PC-3 (cell line): ENCODE data around the gene RSAD1. TPM values are rescaled to one million over a fixed set of nuclear protein-coding genes. Genes with fewer than 3 reads are reported as not detected.

ENCODE experiments used
- ATAC-seq: fragments of 200-7000 bp; cut with Tn5 transposase; 2 replicates; pipeline ENCODE4 v1.9.1; 2020; ENCODE audit warnings: mild to moderate bottlenecking, moderate library complexity
- BruUV-seq: library from RNA; stranded (reverse); fragments of 400-500 nt; replicated peaks from 2 replicates; lab custom pipeline; 2021; lab: Mats Ljungman, UMichigan
- CTCF ChIA-PET: fragments of 300-600 bp; sonication (Branson Sonifier 250); formaldehyde crosslinking; loops from one replicate; lab custom pipeline; 2022; ENCODE audit warnings: antibody characterized with exemption; lab: Charles Lee
- POLR2A ChIA-PET: fragments of 300-600 bp; sonication (Branson Sonifier 250); formaldehyde crosslinking; loops from one replicate; lab custom pipeline; 2022; ENCODE audit warnings: antibody characterized with exemption; ENCODE audit not compliant: unreplicated experiment; lab: Charles Lee
- DNase-seq: peaks from one replicate; pipeline ENCODE4 v3.0.0-alpha.2; 2015
- H2AFZ ChIP-seq: fragments of 300-600 bp; sonication (generic); 2 replicates; pipeline ENCODE4 v1.6.0; 2016; ENCODE audit warnings: antibody characterized with exemption, low read length
- H3F3A ChIP-seq: fragments of 300-600 bp; sonication (generic); one replicate; pipeline ENCODE4 v1.6.0; 2017; ENCODE audit warnings: antibody characterized with exemption, low read length, control low read depth, mild to moderate bottlenecking; ENCODE audit not compliant: unreplicated experiment
- H3K27ac ChIP-seq: fragments of 300-600 bp; sonication (generic); 2 replicates; pipeline ENCODE4 v1.5.1; 2016; ENCODE audit warnings: mild to moderate bottlenecking, low read length
- H3K27me3 ChIP-seq: fragments of 300-600 bp; sonication (generic); 2 replicates; pipeline ENCODE4 v1.6.1; 2016; ENCODE audit warnings: low read length, mixed read lengths
- H3K36me3 ChIP-seq: fragments of 300-600 bp; sonication (generic); 2 replicates; pipeline ENCODE4 v1.6.1; 2016; ENCODE audit warnings: low read depth, mixed run types, low read length, mixed read lengths
- H3K4me1 ChIP-seq: fragments of 300-600 bp; sonication (generic); 2 replicates; pipeline ENCODE4 v1.5.1; 2016; ENCODE audit warnings: low read length; ENCODE audit not compliant: insufficient read depth
- H3K4me2 ChIP-seq: fragments of 300-600 bp; sonication (generic); 2 replicates; pipeline ENCODE4 v1.6.0; 2016; ENCODE audit warnings: low read length
- H3K4me3 ChIP-seq: fragments of 300-600 bp; sonication (generic); 2 replicates; pipeline ENCODE4 v1.5.1; 2016; ENCODE audit warnings: mild to moderate bottlenecking, low read length, mixed read lengths
- H3K79me2 ChIP-seq: fragments of 300-600 bp; sonication (generic); 2 replicates; pipeline ENCODE4 v1.6.1; 2017; ENCODE audit warnings: low read length, mixed read lengths
- H3K9ac ChIP-seq: fragments of 300-600 bp; sonication (generic); 2 replicates; pipeline ENCODE4 v1.6.0; 2016; ENCODE audit warnings: mild to moderate bottlenecking, low read length
- H3K9me2 ChIP-seq: fragments of 300-600 bp; sonication (generic); replicated peaks from 2 replicates; pipeline ENCODE4 v1.6.1; 2016; ENCODE audit warnings: mixed run types, low read length, mixed read lengths
- H3K9me3 ChIP-seq: fragments of 300-600 bp; sonication (generic); 2 replicates; pipeline ENCODE4 v1.6.1; 2016; ENCODE audit warnings: low read length, mixed read lengths
- H4K20me1 ChIP-seq: fragments of 300-600 bp; sonication (generic); 2 replicates; pipeline ENCODE4 v1.6.1; 2016; ENCODE audit warnings: low read length, mixed read lengths
- EZH2 ChIP-seq: fragments of 300-600 bp; sonication (generic); IDR thresholded peaks from one replicate; pipeline ENCODE4 v1.6.1; 2017; ENCODE audit warnings: antibody characterized with exemption, mild to moderate bottlenecking, low read length; ENCODE audit not compliant: unreplicated experiment
- EZH2phosphoT487 ChIP-seq: fragments of 300-600 bp; sonication (generic); IDR thresholded peaks from 2 replicates; pipeline ENCODE4 v1.6.1; 2018; ENCODE audit warnings: mild to moderate bottlenecking, antibody characterized with exemption, low read length, borderline replicate concordance
- intact Hi-C: fragments of 100-400 bp; cut with micrococcal nuclease; formaldehyde crosslinking; loops from 2 replicates; pipeline ENCODE4 v1.9.0; 2023
- total RNA-seq: library from RNA; depleted of rRNA; stranded (reverse); fragments of >200 nt; gene quantifications from 2 replicates; pipeline ENCODE4 v1.2.3, GENCODE V29; 2014
- TF ChIP-seq, protein P1 (sequence below): fragments of 300-600 bp; sonication (generic); conservative IDR thresholded peaks from 2 replicates; pipeline ENCODE4 v1.5.1; 2017; ENCODE audit warnings: antibody characterized with exemption, low read depth, mild to moderate bottlenecking, low read length

RSAD1 gene
- total RNA-seq, 1 experiment from 2014 or later = 37.7 TPM

- H3K79me2 ChIP-seq = no peaks in the 10 kb centered on the region
- H2AFZ ChIP-seq = no peak overlapping the region
- intact Hi-C loops = no loop called here
- no peak overlapping the region for H3K4me3 ChIP-seq
- no peaks in the 10 kb centered on the region for H3K27me3 ChIP-seq
- H3K4me1 ChIP-seq = peaks cover 8% of the 10 kb centered on the region
- ATAC-seq (no peak), DNase-seq (no peak)
- H3K9ac ChIP-seq = no peak overlapping the region
- H3K9me3 ChIP-seq = no peaks in the 10 kb centered on the region
- H3K36me3 ChIP-seq = no peaks in the 10 kb centered on the region
- CTCF ChIA-PET = interaction anchor here (0.6 kb wide), 1 partner anchor 602 kb away, joined by 5 read pairs; no protein-coding TSS in a partner anchor
- no peaks in the 10 kb centered on the region for H3K9me2 ChIP-seq
- H4K20me1 ChIP-seq = no peaks in the 10 kb centered on the region
- no peak overlapping the region for H3K4me2 ChIP-seq
- TF ChIP-seq EZH2 (no peak), EZH2phosphoT487 (no peak)
- TF ChIP-seq, protein P1, sequence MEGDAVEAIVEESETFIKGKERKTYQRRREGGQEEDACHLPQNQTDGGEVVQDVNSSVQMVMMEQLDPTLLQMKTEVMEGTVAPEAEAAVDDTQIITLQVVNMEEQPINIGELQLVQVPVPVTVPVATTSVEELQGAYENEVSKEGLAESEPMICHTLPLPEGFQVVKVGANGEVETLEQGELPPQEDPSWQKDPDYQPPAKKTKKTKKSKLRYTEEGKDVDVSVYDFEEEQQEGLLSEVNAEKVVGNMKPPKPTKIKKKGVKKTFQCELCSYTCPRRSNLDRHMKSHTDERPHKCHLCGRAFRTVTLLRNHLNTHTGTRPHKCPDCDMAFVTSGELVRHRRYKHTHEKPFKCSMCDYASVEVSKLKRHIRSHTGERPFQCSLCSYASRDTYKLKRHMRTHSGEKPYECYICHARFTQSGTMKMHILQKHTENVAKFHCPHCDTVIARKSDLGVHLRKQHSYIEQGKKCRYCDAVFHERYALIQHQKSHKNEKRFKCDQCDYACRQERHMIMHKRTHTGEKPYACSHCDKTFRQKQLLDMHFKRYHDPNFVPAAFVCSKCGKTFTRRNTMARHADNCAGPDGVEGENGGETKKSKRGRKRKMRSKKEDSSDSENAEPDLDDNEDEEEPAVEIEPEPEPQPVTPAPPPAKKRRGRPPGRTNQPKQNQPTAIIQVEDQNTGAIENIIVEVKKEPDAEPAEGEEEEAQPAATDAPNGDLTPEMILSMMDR = no peak
- no TSS peak for BruUV-seq
- no peaks in the 10 kb centered on the region for H3F3A ChIP-seq
- POLR2A ChIA-PET = no interaction called here
- H3K27ac ChIP-seq = no peak overlapping the region
Measured at GRCh38 chr17:50495217-50495823, 16.7 kb downstream of the RSAD1 start.

GRCh38 chr17:50495918-50496317, 17.3 kb downstream of the RSAD1 start:
- BruUV-seq = no TSS peak
- no peak for TF ChIP-seq EZH2phosphoT487
- TF ChIP-seq, protein P1 = no peak
- no peak for TF ChIP-seq EZH2
- Histone ChIP-seq H3K27me3 (no peaks in the 10 kb centered on the region), H4K20me1 (no peaks in the 10 kb centered on the region), H3F3A (no peaks in the 10 kb centered on the region), H3K27ac (no peak overlapping the region), H2AFZ (no peak overlapping the region), H3K4me1 (peaks cover 8% of the 10 kb centered on the region), H3K36me3 (no peaks in the 10 kb centered on the region), H3K9ac (no peak overlapping the region), H3K9me3 (no peaks in the 10 kb centered on the region), H3K4me2 (no peak overlapping the region), H3K9me2 (no peaks in the 10 kb centered on the region), H3K79me2 (no peaks in the 10 kb centered on the region), H3K4me3 (no peak overlapping the region)
- no peak for ATAC-seq
- intact Hi-C loops = no loop called here
- ChIA-PET CTCF (interaction anchor here (0.6 kb wide), 2 partner anchors 18 to 602 kb away, joined by 3 to 5 read pairs; no protein-coding TSS in a partner anchor), POLR2A (no interaction called here)
- peak; percentile 37 for DNase-seq
